Uterus (tissue), 4 donors: ENCODE data around the gene TIPARP. TPM values are rescaled to one million over a fixed set of nuclear protein-coding genes. Genes with fewer than 3 reads are reported as not detected.

Source experiments
- DNase-seq, 2 donors: peaks; one replicate each; pipeline ENCODE4 v3.0.0-alpha.2; 2019 to 2020
- H3K27ac ChIP-seq, 2 donors: fragments of 200-600 bp; sonication (generic); 1 replicate in 1 of 2; 2 replicates in 1 of 2; pipeline ENCODE4 v1.5.1; 2016 to 2018
- H3K27me3 ChIP-seq, 2 donors: fragments of 200-600 bp; sonication (generic); one replicate each; pipeline ENCODE4 v1.5.1; 2018 to 2019; ENCODE audit warnings: control low read depth in 1 of 2
- H3K36me3 ChIP-seq, 2 donors: fragments of 200-600 bp; sonication (generic); one replicate each; pipeline ENCODE4 v1.5.1; 2019; ENCODE audit warnings: control low read depth in 1 of 2
- H3K4me1 ChIP-seq, 2 donors: fragments of 200-600 bp; sonication (generic); one replicate each; pipeline ENCODE4 v1.5.1; 2018 to 2019; ENCODE audit warnings: control low read depth in 1 of 2
- H3K4me3 ChIP-seq, 2 donors: fragments of 200-600 bp; sonication (generic); 1 replicate in 1 of 2; 2 replicates in 1 of 2; pipeline ENCODE4 v1.5.1; 2018 to 2019; ENCODE audit warnings: mild to moderate bottlenecking in 1 of 2
- H3K9me3 ChIP-seq, 2 donors: fragments of 200-600 bp; sonication (generic); one replicate each; pipeline ENCODE4 v1.5.1; 2019; ENCODE audit warnings: control low read depth in 1 of 2
- POLR2A ChIP-seq, 2 donors: fragments of 450-650 bp; IDR thresholded peaks; one replicate each; pipeline ENCODE4 v1.6.1; 2016; ENCODE audit warnings: antibody characterized with exemption in 2 of 2, mild to moderate bottlenecking in 1 of 2, moderate library complexity in 1 of 2
- intact Hi-C: fragments of 100-400 bp; cut with DNase I; formaldehyde crosslinking; loops from one replicate; pipeline ENCODE4 v1.15.1; 2023; ENCODE audit warnings: low total_unique reads
- total RNA-seq, 4 donors: library from RNA; depleted of rRNA in 3 of 4; stranded (reverse); fragments of >200 nt in 3 of 4; gene quantifications; one replicate each; pipeline versions ENCODE4 v1.1.0 to v1.2.4, GENCODE V29; 2014 to 2023
- TF ChIP-seq, protein P1 (sequence below), 4 experiments: fragments of 200-600 bp in 2 of 4; fragments of 450-650 bp in 2 of 4; sonication (generic) in 2 of 4; IDR thresholded peaks; one replicate each; pipeline ENCODE4 v1.5.1; 2016 to 2019; ENCODE audit warnings: antibody characterized with exemption in 4 of 4, mild to moderate bottlenecking in 2 of 4, moderate library complexity in 1 of 4
- donor health status: DM: yes; HTN: yes; CAD: no.

Gene TIPARP
- total RNA-seq, 4 donors from 2014 or later, result 17.9 to 58.5 (median 52.5) TPM

DNA sequence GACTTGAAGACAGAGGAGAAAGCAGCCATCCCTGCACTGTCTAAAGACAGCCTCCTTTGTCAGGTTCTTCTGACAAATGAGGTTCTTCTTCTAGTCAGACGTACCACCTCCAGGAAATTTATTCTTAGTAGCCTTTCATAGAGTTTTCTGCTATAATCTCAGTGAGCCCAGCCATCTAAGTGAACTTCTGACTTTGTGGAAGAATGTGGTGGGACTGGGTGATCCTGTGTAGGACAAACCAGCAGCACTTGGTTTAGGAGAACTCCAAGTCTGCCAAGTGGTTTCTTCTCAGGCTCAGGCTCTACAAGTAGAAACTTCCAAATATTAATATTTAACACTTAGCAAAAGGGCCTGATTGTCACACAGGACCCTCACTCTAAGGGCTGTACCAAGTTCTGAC, 52.1 kb downstream of the TIPARP start:
- no peak for TF ChIP-seq POLR2A (IDR thresholded peaks at IDR 0.05)
- TF ChIP-seq, protein P1, sequence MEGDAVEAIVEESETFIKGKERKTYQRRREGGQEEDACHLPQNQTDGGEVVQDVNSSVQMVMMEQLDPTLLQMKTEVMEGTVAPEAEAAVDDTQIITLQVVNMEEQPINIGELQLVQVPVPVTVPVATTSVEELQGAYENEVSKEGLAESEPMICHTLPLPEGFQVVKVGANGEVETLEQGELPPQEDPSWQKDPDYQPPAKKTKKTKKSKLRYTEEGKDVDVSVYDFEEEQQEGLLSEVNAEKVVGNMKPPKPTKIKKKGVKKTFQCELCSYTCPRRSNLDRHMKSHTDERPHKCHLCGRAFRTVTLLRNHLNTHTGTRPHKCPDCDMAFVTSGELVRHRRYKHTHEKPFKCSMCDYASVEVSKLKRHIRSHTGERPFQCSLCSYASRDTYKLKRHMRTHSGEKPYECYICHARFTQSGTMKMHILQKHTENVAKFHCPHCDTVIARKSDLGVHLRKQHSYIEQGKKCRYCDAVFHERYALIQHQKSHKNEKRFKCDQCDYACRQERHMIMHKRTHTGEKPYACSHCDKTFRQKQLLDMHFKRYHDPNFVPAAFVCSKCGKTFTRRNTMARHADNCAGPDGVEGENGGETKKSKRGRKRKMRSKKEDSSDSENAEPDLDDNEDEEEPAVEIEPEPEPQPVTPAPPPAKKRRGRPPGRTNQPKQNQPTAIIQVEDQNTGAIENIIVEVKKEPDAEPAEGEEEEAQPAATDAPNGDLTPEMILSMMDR (IDR thresholded peaks at IDR 0.05), result no peak
- H3K27ac ChIP-seq, result no peak overlapping the region
- H3K4me1 ChIP-seq, result no peaks in the 10 kb centered on the region
- intact Hi-C loops, result no loop called here
- no peak for DNase-seq
- H3K9me3 ChIP-seq, result no peaks in the 10 kb centered on the region
- no peak overlapping the region for H3K4me3 ChIP-seq
- H3K36me3 ChIP-seq, result no peaks in the 10 kb centered on the region
- no peaks in the 10 kb centered on the region for H3K27me3 ChIP-seq

DNA sequence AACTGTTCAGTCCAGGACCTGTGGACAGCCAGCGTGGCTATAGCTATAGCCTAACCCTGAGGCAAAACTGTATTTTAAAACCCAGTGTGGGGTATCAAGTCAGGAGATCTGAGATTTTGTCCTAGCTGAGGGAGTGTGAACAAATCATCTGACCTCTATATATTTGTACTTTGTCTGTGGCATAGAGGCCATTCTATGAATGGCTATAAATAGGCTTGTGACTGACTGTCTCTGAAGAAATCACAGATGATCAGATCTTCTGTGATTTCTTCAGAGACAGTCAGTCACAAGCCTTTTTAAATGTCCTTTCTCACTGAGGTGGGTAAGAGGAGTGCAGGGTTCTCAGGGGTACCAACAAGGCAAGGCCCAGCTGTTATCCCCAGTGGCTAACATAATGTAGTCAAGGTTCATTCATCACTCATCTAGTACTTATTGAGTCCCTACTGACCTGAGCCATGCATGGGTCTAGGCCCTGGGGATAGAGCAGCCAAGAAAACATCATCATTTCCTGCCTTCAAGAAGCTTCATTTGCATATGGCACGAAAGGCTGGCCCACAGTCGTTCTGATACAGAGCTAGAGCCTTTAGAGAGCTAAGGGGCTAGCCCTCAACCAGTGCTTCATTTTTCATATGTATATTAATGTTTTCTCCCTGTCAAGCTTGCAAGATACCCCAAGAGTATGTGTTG, 53.3 kb downstream of the TIPARP start:
- no peak overlapping the region for H3K27ac ChIP-seq
- TF ChIP-seq POLR2A (IDR thresholded peaks at IDR 0.05), result no peak
- TF ChIP-seq, protein P1 (IDR thresholded peaks at IDR 0.05), result no peak
- H3K36me3 ChIP-seq, result no peaks in the 10 kb centered on the region
- H3K4me1 ChIP-seq, result no peaks in the 10 kb centered on the region
- no peak overlapping the region for H3K4me3 ChIP-seq
- intact Hi-C loops, result no loop called here
- no peaks in the 10 kb centered on the region for H3K9me3 ChIP-seq
- DNase-seq, result no peak
- no peaks in the 10 kb centered on the region for H3K27me3 ChIP-seq

DNA sequence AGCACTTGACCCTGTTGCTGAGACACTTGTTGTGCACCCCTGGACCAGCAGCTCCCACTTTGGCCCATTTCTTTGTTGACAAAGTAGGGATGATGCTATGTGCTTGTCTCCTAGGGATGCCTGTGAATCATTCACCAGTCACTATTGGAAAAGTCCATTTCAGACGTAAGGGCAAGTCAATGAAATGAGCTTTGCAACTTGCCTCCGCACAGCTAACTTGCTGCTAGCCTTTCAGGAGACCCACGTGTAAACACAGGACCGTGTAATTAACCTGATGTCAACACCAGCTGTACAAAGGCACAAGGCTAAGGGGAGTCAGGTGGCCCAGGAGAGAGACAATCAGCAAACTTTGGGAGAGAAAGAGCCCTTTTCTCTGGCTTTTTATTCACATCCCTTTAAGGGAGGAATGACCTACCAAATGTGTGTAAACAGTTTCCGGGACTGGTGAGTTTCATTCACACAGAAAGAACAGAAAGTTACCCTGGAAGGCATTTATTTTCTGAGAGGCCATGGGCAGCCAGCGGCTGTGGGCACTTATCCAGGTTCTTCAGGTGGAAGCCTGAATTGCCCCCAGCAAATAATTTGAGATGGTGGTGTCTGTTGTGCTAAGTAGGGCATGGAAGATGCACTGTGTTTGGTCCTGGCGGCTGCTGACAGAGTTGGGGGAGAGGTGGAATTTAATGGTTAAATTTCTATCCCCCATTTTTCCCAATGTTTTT, 54.0 kb downstream of the TIPARP start:
- intact Hi-C loops, result no loop called here
- Histone ChIP-seq H3K27ac (no peak overlapping the region), H3K9me3 (no peaks in the 10 kb centered on the region), H3K4me3 (no peak overlapping the region), H3K27me3 (no peaks in the 10 kb centered on the region), H3K36me3 (no peaks in the 10 kb centered on the region), H3K4me1 (no peaks in the 10 kb centered on the region)
- DNase-seq, result no peak
- TF ChIP-seq, protein P1 (IDR thresholded peaks at IDR 0.05), result no peak
- TF ChIP-seq POLR2A (IDR thresholded peaks at IDR 0.05), result no peak

DNA sequence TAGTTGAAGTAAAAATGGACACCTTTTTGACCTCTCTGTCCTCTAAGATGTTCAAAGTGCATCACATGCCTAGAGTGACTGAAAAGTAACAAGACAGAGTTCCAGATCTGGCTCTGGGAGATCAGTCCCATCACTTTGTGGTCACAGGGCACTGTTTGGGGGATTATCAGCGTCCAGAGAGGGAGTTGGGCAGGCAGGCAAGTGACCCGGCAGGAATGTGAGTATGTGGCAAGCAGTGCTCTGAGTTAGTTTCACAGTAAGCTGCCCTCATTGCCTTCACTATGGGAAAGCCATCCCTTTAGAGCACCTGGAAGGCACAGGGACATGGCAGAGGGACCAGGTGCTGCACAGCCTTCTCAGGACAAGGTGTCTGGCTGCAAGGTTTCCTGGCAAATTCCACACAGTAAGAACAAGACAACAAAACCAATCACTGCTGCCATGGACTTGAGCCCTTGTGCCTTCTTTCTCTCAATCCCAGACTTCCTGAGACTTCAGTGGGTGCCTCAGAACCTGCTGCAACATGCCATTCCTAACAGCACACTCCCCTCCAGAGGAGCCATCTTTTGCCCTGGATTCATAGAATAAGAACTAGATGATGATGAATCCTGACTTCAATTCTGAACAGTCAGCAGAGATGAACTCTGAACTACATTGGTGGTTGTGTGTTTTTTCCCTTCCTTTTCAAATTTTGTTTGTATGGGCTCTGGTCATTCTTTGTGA, 55.2 kb downstream of the TIPARP start:
- no peaks in the 10 kb centered on the region for H3K9me3 ChIP-seq
- no peak overlapping the region for H3K27ac ChIP-seq
- TF ChIP-seq, protein P1 (IDR thresholded peaks at IDR 0.05), result no peak
- no peak for TF ChIP-seq POLR2A (IDR thresholded peaks at IDR 0.05)
- intact Hi-C loops, result no loop called here
- H3K27me3 ChIP-seq, result no peaks in the 10 kb centered on the region
- no peak for DNase-seq
- no peaks in the 10 kb centered on the region for H3K36me3 ChIP-seq
- H3K4me1 ChIP-seq, result no peaks in the 10 kb centered on the region
- H3K4me3 ChIP-seq, result no peak overlapping the region

DNA sequence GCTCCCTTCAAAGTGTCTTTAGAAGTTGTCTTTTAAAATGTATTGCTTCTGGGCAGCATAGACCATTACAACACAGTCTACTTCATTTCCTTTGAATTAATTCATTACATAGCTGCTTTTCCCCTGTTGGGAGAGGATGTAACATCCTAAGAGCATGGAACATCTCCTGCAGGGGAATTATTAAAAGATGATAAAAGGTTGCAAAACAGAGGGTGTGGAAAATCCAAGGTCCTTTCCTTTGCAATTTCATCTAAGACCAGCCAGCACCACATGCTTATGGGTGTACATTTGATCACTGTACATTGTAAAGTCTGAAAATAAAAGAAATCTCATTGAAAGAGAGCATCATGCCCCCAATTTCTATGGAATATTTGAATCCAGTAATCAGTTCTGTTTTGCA, 57.4 kb downstream of the TIPARP start:
- no peak for DNase-seq
- Histone ChIP-seq H3K36me3 (no peaks in the 10 kb centered on the region), H3K4me3 (no peak overlapping the region), H3K27me3 (no peaks in the 10 kb centered on the region), H3K4me1 (no peaks in the 10 kb centered on the region), H3K27ac (no peak overlapping the region), H3K9me3 (no peaks in the 10 kb centered on the region)
- TF ChIP-seq POLR2A (IDR thresholded peaks at IDR 0.05), result no peak
- TF ChIP-seq, protein P1 (IDR thresholded peaks at IDR 0.05), result no peak
- intact Hi-C loops, result no loop called here
